NOMO-1 (cell line): ENCODE data around the gene TNS3.
A peak's percentile ranks its signal among the peaks of the same experiment; 100 is the strongest.

Source experiments
- DNase-seq, 2 experiments: peaks; one replicate each; lab custom pipeline; 2025; ENCODE audit not compliant: unreplicated experiment in 2 of 2; lab: John Stamatoyannopoulos, UW

TNS3 gene

DNA sequence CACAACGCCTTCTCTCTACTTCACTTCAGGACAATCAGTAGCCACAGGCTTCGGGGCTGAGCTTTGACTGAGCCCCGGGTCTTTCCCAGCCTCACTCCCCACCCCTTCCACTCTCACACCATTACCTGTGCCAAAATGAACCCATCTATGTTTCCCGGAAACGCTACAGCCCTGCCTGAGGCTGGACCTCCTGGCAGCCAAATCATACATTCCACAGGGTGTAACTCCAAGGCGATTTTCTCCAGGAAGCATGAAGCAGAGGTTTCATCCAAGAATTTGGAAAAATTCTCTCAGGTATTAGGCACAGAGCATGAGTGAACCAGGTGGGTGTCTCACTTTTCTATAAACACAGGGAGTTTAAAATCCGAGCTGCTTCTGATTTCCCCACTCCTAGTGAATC, 286.3 kb downstream of the TNS3 start:
- DNase-seq = no peak

DNA sequence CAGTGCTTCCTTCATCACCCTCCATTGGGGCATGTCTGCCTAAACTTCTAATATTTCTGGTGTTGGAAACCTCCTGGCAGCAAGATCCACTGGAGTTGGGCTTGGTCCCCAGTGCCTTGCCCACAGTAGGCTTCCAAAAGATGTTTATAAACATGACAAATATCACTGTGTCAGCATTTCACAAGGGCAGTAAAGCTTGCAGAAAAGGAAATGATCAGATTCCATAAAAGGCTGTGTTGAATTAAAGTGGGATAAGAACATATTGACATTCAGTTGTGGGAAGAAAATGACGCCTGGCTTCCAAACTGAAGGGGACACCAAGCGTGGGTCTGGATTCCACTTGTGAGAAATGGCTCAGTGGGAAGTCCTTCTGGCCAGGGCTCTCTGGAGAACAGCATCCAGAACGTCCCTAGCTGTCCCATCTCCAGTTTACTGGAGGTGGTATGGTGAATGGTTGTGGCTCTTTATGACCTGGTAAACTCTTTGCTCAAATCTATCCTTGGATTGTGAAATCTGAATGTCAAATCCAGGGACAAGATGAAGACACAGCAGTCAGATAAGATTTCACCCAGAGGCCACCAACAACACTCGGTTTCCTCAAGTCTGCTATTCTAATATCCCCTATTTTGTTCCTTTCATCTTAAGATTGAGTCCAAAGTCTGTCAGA, 287.2 kb downstream of the TNS3 start:
- no peak for DNase-seq

DNA sequence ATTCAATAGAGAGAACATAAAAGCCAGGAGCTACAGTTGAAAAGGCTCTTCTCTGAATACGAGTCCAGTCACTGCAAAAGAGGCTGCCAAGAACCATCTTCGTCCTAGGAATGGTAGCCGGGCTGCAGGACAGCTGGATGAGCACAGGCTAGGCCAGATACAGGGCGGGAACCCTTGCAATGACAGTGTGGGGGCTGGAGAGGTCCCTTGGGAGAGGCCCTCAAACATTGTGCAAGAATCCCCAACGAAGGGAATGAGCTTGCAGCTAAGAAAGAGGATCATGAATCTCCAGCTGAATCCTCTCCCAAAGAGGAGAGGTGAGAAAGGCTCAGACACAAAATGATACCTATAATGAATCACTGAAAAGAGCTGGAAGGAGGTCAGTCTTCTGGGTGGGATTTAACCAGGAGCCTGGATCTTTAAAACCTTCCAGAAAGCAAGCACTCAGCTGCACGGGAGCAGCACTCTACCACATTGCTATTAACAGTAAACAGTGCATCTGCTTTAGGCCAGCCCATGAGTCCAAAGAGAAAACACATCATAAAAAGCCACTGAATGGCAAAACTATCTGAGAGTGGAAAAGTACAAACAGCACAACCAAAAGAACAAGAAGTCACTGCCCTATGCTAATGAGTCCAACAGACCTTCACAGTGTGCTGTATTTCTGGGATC, 287.9 kb downstream of the TNS3 start:
- DNase-seq = no peak

GRCh38 chr7:47292832-47293309, 289.0 kb downstream of the TNS3 start:
- no peak for DNase-seq

DNA sequence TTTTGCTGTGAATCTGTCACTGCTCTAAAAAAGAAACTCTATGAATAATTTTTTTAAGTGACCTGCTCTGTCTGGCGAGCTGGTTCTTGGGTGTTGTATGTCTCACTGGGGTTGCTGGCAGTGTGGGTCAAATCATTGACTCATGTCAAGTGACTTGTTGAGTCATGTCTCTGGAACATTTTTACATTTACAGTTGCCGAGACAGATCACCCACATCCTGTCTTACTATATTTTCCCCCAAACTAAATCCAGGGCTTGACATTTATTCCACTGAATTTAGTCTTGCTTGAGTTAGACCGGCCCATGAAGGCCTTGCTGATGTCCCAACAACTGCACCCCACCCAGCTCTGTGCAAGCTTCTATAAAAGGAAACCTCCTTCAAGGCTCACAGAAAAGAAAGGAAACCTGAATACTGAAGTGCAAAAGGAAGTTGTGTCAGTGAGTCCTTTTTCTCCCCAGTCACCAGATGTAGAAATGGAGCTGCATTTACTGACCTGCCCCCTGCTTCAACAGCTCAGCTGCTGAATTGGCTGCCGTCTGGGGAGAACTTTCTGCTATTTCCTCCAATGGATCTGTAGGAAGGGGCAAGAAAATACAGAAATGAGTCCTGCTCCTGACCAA, 290.3 kb downstream of the TNS3 start:
- DNase-seq = peak; percentile 91 to 92

- DNase-seq = no peak
Observed at GRCh38 chr7:47290867-47291266, 291.0 kb downstream of the TNS3 start.

- DNase-seq = no peak
Observed at GRCh38 chr7:47290466-47290865, 291.4 kb downstream of the TNS3 start.

DNA sequence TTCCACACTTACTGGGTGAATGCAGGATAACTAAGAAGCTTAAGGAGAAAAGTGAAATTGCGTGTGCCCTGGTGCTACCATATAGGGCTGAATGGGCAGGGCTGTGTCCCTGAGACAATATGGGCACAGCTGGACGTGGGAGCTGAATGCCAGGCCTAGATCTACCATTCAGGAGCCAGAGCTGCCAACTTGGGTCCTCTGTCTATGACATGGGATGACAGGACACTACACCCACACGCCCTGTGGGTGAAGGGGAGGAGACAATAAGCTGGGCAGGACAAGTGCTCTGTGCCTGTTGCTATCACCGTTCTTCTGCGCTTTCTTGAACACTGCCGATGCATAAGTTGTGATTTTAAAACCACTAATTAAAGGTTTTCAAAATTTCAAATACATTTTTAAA, 293.9 kb downstream of the TNS3 start:
- DNase-seq = no peak

DNA sequence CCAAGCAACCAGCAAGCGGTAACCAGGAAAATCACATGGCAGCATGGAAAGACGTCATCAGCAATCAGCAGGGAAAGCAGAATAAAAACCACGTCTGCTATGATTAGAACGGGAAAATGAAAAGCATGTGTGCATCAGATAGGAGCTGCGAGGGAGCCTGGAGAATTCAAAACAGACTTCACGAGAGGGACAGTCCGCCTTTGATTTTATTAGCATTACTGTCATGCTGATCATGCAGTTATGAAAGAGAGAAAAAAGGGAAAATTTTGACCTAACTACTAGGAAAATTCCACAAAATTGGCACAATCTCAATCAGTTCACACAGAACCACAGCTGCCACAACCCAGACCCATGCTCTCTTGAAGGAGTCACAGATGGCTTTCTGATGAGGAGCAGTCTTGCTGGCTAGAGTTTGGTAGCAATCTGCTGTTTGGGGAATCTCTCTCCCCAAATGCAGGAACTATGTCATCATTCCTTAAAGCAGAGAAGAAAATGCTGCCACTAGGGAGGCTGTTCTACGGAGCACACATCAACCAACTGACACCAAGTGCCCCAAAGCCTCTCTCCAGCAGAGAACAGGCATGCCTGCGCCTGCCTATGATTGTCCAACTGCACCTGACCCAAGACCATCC, 295.9 kb downstream of the TNS3 start:
- no peak for DNase-seq

DNA sequence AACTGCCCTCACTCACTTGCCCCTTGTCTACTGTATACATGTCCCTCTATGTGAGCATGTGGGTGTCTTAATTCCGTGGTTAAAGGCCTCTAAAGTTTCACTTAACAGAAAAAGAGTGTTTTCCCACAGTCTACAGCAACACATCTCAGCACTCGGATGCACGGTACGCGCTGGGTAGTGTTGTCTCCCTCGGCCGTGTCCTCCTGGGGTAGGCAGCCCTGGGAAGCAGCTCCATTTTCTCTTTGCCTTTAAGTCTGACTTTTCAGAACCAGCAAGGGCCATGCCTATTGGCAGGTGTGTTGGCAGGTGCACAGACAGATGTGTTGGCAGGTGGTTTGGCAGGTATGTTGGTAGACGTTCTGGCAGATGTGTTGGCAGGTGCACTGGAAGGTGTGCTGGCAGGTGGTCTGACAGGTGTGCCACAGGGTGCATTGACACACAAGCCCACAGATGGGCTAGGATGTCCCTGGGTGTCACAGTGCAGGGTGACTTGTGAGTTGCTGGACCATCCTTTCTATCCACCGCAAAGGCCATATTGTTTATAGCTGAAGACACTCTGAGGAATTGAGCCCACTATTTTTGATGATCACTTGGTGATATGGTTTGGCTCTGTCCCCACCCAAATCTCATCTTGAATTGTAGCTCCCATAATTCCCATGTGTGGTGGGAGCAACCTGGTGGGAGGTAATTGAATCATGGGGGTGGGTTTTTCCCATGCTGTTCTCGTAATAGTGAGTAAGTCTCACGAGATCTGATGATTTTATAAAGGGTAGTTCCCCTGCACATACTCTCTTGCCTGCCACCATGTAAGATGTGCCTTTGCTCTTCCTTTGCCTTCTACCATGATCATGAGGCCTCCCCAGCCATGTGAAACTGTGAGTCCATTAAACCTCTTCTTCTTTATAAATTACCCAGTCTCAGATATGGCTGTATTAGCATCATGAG, 296.9 kb downstream of the TNS3 start:
- DNase-seq = no peak

GRCh38 chr7:47283497-47284131, 298.3 kb downstream of the TNS3 start:
- DNase-seq = no peak

GRCh38 chr7:47282790-47283496, 299.0 kb downstream of the TNS3 start:
- DNase-seq = no peak

DNA sequence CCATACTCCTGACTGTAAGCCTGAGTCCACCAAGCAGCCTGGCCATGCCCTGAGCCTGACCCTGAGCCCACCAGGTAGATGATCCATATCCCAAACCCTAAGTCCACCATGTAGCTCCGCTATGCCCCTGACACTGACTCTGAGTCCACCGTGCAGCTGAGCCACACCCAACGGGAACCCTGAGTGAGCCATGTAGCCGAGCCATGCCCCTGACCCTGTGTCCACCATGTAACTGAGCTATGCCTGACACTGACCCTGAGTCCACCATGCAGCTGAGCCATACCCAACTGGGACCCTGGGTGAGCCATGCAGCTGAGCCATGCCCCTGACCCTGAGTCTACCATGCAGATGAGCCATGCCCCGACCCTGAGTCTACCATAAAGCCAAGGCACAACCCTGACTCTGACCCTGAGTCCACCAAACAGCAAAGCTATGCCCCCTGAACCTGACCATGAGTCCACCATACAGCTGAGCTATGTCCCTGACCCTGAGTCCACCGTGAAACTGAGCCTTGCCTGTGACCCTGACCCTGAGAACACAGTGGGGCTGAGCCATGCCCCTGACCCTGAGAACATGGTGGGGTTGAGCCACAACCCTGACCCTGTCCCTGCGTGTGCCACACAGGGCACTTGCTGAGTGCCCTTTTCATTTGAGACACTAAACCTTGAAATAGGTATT, 299.8 kb downstream of the TNS3 start:
- DNase-seq = no peak

- DNase-seq = no peak
Observed at GRCh38 chr7:47281161-47281560, 300.8 kb downstream of the TNS3 start.

DNA sequence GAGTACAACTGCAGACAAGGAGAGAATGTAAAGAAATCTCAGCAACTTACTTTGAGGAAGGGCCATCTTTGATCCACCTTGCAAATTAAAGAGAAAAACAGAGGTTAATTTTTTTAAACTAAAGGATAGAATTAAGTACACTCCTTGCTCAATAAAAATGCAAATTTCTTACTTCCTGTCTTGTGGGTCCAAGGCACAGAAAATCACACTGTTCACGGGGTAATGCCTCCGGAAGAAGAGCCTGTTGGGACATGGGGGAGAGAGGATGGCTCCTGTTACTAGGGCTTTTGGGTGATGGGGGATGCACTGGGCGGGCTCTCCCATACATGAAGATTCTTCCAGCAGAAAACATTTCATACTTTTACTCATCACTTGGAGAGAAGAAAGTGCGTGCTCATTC, 301.8 kb downstream of the TNS3 start:
- no peak for DNase-seq

- DNase-seq = no peak
Observed at GRCh38 chr7:47278043-47278442, 303.9 kb downstream of the TNS3 start.

DNA sequence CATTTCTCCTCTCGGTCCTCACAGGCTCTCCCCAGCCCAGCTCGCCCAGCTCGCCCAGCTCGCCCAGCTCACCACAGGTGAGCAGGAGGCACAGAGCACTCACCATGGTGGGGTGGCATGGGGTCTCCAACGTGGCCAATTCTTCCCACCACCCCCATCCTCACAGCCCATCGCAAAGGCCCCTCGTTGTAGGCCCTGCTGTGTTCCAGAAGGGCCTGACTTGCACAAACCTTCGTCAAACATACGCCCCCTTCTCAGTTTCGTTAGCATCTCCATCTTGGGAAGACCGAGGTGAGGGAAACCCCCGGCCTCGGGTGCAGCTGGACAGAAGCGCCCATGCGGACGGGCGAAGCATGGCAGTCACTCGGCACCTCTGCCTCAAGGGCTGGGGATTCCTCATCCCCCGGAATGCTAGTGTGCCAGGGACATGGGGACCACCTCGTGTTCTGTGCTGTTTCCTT, 304.6 kb downstream of the TNS3 start:
- no peak for DNase-seq

- DNase-seq = no peak
Observed at GRCh38 chr7:47273974-47274766, 307.7 kb downstream of the TNS3 start.
